DMS 273 (cell line): ENCODE measurements around the gene SYK.

Experiments used
- DNase-seq: peaks from one replicate; lab custom pipeline; 2025; ENCODE audit not compliant: unreplicated experiment; lab: John Stamatoyannopoulos, UW

Gene SYK

DNA sequence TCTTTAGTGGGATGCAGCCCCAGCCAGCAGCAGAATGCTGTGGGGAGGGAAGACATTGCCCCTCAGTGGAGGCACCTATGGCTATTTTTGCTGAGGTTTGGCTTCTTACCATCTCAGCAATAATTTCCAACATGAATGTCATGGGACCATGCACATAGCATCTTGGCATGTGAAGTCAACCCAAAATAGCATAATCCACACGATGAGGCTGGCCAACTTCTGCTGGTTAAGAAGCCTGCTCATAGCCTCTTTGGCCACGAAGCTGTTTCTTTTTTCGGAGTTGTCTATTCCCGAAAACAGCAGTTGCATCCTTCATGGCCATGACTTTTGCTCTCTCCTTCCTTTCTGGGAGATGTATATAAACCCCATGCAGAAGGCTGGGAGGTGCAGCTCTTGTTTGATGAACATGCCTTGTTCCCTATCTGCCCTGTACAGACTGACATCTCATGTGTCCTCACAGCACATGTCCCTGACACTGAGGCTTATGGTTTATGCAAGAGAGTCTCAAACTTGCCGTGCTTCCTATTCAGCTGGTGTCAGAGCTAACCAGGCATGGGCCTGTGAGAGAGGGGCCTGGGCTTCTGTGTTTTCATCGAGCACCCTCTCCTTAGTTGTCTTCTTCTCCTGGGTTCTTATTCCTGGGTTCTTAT, 45.3 kb downstream of the SYK start:
- no peak for DNase-seq

DNA sequence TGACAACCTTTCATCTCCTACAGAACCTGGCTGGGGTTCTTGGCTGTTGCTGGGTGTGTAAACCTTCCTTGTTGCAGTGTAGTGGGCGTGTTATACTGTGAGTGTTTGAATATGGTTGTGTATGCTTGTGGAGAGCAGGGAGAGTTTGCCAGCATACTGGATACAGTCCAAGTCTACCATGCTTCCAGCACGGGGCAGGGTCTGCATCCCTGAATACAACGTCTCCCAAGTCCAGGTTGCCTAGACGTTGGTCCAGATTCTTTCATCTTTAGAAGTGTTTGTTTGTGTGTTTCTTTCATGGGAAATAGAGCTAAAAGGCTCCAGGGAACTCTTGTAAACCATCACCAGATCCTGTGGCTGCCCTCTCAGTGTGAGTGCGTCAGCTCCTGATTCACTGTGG, 46.4 kb downstream of the SYK start:
- no peak for DNase-seq

DNA sequence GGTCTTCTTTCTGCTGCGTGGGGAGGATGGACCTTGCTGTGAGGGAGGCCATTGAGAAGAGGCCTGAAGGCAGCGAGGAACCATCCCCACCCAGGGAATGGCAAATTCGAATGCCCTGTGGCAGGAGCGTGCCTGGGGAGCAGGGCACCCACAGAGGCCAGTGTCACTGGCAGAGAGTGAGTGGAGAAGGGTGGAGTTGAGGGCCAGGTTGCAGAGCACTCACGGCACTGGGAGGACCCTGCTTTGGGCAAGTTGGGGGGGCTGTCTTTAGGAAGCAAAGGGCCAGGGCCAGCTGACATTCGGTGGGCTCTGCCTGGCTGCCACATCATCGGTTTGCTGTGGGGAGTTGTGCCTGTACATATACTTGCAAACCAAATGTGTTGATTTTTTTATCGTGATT, 47.2 kb downstream of the SYK start:
- DNase-seq: no peak

DNA sequence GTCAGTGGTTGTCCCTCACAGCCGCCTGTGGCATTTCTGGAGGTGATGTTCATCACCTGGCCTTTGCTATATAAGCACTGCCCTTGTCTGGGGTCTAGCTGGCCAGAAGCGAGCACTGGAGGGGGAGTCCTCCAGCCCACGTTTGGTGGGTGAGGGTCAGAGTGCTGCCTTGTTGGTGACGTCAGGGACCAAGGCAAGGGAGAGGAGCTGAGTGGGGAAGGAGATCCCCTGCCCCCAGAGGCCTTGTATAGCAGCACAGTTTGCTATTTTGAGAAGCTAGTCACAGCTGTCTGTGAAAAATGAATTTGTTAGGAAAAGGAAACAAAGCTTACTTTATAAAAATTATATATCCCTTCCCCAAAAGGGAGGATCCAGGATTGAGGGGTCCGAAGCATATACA, 49.8 kb downstream of the SYK start:
- no peak for DNase-seq

DNA sequence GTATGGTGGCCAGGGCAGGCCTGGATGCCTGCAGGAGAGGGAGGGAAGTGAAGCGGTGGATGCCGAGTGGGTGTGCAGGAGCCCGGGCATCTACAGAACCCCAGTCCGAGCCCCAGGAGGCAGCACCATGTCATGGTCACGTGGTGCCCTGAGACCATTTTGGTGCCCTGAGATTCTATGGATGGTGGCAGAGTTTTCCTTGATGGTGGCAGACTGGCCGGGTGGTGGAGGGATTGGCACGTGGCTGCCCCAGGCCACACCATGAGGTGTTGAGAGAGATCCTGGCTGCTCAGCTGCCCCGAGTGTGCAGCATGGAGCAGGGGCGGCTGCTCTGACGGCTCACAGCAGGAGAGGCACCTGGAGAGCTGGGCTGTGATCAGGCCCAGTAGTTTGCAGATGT, 52.3 kb downstream of the SYK start:
- DNase-seq: no peak

DNA sequence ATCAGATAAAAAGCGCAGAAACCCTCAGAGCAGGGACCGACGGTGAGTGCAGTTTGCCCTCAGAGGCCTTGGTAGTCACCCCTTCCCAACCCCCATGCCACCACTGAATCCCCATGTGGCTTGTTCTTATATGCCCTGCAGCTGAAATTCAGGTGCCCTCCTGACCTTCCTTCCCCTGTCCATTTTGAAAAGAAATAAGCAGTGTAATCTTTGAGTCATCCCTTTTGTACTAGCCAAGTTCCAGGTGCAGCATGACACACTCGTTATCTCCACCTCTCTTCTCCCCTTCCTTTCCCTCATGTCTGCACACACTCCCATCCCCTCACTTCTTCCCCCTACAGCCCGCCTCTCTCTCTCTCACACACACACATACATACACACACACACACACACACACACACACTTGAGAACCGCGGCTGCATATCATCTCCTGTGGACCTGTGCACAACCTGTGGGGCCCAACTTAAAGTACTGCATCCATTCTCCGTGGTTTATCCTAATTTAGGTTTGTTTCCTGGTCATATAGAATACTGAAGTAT, 53.1 kb downstream of the SYK start:
- DNase-seq: no peak

DNA sequence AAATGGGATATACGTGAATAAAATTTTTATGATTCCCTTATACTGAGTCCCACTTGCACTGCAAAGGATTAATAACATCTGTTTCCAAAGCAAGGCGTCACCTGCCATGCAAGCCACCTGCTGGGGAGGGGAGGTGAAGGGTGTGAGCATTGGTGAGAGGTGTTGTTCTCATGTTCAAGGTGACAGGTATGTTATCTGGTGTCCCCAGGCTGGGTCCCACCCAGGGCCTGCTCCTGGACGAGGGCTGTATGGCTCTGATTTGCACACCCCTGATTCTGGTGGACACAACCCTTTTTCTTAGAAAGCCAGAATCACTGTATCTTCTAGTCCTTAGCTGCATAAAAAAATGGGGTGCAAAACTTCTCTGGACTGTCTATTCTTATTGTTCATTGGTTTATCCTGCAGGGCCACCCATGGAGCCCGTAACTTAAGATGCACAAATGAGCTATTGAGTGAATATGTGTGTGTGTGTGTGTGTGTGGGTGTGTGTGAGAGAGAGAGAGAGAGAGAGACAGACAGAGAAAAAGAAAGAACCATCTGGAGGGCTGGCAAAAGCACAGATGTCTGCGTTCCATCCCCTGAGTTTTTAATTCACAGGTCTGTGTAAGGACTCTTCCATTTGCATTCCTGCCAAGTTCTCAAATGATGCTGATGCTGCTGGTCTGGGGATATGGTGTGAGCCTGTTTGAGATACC, 53.7 kb downstream of the SYK start:
- peak; percentile 67 for DNase-seq

DNA sequence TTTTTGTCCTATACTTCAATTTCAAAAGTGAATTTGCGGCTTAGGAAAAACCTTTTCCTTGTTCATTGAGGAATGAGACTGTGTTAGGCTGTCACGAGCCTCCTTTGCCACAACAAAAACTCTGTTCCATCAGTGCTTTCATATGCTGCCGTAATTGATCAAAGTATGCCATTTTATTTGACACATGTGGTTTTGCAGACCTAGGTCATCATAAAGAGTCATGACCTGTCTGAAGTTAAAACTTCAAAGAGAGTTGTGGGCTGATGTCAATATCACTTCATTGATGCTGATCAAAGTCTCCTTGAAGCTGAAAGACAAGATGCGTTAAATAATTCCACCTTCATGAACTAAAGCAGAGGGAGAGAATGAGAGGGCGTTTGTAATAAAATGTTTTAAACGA, 55.5 kb downstream of the SYK start:
- no peak for DNase-seq

DNA sequence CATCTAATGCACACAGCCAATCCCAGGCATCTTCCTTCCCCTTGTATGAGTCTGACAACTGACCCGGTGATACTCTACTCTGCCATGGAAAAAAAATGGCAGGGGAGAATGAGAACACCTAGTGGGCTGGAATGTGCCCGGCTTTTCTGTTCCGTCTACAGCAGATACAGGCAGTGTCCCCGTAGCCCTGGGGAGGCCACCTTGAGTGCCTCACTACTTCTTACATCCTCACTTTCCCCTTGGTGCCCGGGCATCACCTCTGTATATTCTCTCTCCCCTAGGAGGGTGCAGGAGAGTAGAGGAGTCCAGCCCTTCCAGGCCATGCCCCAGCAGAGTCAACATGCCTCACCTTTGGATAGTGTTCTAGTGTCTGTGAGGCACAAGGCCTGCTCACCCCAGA, 56.2 kb downstream of the SYK start:
- DNase-seq: no peak

DNA sequence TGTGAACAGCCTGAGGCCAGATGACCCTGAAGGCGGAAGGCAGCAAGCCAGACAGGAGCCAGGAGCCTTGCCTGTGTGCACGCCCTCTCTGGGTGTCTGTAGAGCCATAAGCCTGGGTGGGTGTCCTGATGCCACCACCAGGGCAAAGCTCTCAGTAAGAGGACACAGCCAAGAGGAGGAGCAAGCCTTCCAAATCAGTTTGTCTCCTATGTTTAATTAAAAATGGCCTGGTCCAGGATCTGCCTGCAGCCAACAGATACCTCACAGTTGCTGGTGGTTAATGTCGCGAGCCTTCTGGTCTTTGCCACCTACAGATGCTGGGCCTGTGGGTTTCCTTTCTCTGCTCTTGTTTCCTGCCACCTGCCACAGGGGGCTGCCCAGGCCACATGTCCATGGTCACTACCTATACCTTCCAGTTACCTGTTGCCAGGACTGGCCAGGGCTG, 56.9 kb downstream of the SYK start:
- no peak for DNase-seq

DNA sequence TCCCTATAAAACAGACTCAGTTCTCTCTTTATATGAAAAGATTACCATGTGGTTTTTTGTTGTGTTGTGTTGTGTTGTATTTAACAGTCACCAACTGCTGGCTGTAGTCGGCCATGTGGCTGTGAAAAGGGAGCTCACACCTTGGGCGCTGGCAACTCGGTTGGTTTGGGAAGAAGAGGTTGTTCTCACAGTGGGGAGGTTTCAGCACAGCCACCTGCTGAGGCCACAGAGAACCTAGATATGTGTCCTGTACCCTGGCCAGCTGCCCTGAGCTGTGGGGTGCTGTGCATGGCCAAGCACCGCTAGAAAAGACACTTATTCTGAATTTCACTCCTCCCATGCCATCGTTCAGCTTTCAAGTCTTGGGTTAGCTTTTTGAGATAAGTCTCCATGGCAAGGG, 58.8 kb downstream of the SYK start:
- DNase-seq: no peak

DNA sequence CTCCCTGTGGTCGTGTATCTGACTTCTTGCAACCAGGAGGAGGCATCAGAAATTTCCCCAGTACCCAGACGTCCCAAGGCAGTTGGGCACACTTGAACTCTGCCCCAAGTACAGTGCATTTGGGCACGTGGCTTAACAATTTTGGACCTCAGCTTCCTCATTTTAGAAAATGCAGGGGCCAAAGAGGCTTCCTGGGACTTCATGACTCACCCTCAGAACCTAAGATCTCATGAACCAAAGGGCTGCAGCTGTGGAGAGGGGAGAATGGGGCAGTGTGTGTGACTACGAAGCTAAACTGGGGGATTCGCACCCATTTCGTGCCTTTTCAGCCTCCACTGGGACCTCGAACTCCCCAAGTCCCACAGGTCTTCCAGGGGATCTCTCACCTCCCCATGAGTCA, 59.2 kb downstream of the SYK start:
- DNase-seq: no peak

DNA sequence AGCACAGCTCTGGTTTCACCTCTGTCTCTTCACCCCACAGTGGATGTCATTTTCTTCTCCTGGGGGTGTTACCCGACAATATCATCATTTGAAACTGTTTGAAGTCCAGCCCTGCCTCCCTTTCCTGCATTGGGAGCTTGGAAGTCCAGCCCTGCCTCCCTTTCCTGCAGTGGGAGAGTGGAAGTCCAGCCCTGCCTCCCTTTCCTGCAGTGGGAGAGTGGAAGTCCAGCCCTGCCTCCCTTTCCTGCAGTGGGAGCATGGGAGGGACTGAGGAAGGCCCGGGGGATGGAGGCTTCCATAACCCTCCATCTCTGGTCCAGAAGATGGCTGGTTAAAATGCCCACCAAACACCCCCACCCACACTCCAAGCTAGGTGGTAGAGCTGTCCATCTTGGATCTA, 59.8 kb downstream of the SYK start:
- no peak for DNase-seq

DNA sequence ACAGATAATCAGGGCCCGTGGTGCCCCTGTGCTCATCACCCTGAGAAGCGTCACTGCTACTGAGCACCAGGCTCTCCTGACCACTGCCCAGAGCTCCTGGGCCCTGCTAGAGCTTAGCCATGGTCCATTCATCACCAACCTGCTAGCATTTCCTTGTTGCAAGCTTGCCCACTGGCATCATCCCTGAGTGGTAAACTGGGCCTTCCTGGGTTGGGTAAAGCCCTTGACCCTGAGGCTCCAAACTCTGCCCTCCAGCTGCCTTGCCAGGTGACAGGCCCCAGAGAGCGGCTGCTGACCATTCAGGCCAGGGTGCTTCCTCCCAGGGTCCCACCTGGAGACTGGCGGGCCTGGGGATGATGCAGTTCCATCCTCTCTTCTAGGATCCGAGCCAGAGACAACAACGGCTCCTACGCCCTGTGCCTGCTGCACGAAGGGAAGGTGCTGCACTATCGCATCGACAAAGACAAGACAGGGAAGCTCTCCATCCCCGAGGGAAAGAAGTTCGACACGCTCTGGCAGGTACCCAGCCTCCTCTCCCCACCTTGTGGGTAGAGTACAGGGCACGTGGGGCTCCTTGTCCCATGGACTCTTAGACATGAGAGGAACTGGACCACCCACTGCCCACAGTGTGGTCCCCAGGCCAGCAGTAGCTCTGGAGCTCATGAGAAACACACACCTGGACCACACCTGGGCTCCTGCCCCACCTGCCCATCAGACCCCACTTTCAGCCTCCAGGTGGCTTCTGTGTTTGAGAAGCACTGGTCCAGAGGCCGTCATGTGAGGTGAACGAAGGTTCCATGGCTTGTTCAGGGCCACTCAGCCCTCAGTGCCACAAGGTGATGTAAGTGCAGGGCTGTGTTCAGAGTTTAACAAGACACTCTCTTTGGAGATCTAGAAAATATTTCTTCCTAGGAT, 60.5 kb downstream of the SYK start:
- no peak for DNase-seq

DNA sequence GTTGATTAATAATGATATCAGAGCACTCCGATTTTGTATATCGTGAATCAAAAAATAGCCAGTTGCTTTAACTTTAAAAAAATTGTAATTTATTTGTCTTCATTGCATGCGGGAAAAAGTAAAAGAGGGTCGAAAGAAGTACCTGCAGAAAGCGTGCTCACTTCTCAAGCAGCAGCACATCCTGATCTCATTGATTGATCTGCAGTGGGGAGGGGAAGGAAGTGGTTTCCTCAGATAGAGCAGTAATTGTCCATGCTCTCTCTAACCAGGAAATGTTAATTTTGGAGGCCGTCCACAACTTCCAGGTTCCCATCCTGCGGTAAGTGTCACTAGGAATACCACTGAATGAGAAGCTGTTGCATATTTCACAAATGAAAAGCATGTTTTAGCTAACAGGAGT, 63.2 kb downstream of the SYK start:
- DNase-seq: no peak

DNA sequence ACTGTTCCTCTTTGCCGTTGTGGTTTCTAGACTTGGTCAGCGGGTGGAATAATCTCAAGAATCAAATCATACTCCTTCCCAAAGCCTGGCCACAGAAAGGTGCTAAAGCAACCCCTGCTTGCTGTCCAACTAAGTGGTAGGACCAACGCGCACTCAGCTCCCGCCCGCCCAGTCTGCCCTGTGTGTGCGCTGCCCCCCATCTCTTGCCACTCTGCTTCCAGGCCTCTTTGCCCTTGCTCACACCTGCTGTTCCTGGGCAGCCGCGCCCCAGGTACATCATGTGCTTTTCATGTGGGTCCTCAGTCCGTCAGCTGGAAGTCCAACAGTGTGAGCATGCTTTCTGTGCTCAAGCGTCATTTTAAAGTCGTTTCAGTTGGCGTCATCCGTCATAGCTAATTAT, 65.5 kb downstream of the SYK start:
- DNase-seq: no peak

DNA sequence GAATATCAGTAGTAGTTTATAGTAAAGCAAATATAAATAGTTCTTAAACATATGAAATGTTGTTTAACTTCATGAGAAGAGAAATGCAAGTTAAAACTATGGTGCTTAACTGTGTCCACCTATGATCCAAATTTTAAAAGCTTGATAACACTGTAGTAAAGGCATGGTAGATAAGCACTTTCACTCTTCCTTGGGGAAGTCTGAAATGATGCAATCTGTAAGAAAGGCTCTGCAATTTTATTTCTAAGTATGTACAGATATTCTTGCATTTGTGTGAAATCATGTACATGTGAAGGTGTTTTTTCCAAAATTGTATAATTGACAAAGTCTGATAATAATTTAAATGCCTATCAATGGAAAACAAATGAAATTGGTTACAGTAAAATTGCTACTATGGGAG, 66.9 kb downstream of the SYK start:
- no peak for DNase-seq

DNA sequence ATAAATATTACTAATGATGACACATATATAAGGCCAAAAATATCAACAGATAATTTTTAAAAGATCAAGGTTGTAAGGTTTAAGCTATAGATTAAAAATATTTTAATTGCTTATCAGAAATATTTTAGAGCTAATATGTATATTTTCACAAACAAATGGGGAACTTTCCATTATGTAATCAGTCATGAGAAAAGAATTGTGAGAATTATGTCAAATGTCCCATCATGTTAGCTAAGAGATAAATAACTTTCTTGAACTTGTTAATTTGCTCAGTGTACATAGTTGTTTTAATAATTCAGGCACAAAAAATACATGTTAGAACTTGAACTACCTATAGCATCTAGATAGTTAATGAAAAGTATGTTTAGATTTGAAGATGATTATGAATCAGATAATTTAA, 67.7 kb downstream of the SYK start:
- DNase-seq: no peak

DNA sequence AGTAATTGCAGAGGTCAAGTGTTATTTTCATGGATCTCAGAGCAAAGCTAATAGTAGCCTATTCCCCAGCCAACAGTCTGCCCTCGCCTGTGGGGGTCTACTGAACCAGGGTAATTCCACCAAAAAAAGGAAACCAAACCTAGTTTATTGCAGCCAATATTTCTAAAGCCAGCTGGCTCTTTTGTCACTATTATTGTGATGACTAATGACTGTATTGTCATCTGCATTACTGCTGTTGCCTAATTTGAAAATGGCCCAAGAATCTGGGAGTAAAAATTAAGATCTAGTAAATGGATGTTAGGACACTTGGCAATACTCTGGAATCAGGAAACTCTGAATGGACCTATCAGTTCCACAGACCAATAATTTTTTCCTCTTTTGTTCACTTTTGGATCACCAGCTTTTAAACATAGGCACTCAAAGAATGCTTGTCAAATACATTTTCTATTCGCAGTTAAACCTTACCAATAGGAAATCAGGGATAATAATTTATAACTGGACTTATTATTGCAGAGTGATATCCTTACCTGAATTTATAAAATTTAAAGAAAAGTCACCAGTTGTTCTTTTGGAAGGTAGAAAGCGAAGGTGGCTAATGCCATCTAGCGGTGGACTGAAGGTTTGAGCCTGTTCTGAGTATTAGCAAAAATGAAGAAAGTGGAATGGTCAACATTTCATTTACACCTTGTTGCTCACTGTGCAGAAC, 69.2 kb downstream of the SYK start:
- peak; percentile 64 for DNase-seq

DNA sequence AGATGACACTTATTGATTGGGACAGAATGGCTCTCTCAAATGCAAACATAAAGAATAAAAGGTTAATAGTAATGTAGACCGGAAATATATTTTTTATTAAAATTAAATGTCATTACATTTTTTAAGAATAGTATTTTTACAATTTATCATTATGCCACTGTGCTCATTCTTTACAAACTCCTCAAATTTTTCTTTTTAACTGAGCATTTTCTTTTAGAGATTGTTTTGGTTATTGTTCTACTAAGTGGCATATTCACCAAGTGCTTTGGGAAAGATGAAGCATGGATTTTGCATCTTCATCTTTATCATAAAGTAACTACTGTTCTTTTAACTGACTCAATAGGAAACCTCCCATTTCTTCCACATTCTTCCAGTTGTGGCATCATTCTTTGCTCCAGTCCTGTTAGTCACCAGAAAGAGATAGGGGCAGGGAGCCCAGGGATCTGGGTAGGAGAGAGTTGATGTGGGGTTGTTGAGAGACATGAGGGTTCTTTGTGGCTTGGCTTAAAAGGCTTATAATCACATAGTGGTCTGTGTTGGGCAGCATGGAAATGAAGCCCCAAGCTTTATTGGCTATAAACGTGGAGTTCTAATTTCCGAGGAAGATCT, 69.8 kb downstream of the SYK start:
- no peak for DNase-seq

DNA sequence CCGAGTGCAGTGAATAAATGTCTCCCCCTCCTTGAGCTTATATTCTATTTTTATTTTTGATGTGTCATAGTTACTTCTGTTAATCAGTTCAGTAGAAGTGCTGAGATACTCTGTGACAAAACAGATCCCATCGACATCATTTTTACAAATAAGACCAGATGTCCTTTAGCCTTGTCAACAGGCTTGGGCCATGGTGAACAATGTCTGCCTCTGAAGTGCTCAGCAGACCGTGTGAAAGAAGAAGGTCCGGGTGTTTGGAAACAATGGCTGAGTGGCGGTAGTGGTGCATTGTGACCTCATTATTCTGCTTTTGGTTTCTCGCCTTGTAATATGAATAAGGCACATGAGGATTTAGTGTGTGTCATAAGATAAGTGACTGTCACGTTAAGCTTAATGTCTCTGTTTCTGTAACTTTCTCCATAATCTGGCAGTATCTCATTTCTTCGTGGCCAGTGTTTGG, 71.2 kb downstream of the SYK start:
- DNase-seq: no peak
